Stimulated activated CD4-positive, alpha-beta T cell treated with anti-CD3 and anti-CD28 coated beads, Interleukin-4, amount 100 ng/mL, for 1 hour (primary cell): ENCODE results near the gene ARFGAP3.

Source experiments
- DNase-seq: peaks from one replicate; pipeline ENCODE4 v3.0.0-alpha.2; 2020

ARFGAP3 gene

DNA sequence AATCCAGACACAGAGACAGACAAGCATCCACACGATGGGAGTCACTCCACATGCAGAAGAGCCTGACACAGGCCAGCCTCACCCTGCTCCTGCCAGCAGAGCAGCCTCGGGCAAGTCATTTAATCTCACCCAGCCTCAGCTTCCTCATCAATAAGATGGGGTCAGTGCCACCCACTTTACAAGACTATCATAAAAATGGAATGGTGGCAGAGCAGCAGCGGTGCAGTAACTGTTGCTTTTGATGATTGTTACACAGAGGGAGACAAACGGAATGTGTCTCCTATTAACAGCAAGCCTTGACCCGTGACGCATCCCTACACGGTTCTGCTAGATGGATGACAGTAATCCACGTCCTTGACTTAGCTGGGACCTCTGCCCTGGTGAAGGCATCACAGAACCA lies 26.0 kb upstream of the ARFGAP3 start:
- no peak for DNase-seq

DNA sequence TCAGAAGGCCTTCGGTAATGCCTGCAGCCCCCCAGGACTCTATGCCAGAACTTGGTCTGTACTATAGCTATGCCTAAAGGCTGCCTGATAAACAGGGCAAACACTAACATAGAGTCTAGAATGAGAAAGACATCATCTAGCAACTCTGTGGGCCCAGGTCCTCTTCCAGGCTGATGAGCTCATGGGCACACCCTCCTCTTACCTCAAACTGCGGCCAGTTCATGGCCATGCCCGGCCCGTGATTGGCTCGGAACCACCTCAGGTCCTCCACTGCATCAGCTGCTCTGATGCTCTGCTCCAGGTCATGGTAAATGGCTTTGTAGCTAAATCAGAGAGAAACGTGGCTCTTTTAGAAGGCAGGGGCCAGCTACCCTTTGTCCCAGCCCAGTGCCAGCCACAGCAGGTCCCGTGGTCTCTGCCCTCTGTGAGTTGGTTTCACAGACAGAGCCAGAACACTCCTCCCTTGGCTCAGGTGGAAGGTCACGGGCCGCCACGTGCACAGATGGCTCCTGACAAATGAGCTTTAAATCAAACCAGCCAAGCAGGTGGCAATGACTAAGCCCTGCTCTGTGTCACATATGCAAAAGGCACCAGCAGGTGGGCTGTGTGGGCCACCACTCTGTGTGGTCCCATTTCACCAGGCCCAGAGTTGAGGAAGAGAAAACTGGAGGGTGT lies 25.0 kb upstream of the ARFGAP3 start:
- DNase-seq, result no peak

DNA sequence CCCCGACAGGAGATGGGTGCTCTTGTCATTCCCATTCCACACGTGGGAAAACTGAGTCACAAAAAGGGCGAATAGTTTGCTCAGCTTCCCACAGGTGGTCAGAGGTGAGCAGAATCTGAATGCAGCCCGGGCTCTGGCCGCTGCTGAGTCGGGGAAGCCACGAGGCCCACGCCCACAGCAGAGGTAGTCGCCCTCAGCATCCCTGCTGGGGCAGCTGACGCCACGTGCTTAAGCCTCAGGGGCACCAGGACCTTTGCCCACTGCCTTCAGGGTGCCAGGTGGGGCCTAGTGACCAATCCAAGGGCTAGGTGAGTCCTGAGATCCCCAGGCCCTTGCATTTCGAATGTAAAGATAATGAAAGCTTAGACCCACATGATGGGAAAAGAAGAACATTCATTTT lies 24.2 kb upstream of the ARFGAP3 start:
- no peak for DNase-seq

DNA sequence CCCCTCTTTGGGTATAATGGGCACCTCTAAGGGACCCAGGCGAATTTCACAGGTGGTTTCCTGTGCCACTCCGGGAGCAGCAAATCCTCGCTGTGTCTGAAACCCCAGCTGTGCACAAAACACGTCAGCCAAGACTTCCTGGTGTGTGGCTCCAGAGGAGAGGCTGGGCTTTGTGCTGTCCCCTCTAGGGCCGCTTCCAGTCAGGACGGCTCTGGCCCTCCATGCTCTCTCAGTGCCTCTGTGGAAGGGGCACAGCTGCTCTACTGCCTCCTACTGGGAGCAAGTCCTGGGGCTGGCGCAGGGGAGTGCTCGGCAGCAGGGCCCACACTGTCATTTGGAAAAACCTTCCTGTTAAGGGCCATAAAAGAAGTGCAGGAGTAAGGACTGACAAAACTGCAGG lies 23.7 kb upstream of the ARFGAP3 start:
- DNase-seq, result no peak

DNA sequence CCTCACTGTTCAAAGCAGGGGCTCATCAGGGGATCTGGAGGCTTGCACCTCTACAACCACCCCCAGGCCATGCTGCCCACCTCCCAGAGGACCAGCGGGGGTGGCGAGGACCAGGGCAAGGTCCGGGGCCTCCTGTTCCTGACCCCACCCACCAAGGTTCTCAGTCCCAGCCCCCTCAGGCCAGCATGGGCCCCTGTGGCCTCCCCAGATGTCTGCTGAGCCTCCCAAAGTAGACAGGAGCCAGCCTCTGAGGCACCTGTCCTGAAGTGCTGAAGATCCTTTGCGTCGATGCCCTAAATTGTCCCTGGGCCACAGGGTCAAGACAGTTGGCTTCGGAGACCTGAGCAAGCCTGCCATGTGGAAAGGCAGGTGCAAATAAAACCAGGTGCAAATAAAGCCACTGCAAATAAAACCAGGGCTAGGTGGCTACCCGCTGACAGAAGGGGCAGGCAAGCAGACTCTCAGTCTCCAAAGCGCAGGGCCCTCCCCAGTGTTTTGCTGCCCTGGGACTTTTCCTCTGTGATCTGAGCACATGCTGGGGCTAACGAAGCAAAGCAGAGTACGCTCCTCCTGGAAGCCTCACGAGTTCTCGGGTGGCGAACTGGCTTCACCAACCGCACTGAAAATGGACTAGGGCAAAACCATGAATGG lies 22.4 kb upstream of the ARFGAP3 start:
- no peak for DNase-seq

DNA sequence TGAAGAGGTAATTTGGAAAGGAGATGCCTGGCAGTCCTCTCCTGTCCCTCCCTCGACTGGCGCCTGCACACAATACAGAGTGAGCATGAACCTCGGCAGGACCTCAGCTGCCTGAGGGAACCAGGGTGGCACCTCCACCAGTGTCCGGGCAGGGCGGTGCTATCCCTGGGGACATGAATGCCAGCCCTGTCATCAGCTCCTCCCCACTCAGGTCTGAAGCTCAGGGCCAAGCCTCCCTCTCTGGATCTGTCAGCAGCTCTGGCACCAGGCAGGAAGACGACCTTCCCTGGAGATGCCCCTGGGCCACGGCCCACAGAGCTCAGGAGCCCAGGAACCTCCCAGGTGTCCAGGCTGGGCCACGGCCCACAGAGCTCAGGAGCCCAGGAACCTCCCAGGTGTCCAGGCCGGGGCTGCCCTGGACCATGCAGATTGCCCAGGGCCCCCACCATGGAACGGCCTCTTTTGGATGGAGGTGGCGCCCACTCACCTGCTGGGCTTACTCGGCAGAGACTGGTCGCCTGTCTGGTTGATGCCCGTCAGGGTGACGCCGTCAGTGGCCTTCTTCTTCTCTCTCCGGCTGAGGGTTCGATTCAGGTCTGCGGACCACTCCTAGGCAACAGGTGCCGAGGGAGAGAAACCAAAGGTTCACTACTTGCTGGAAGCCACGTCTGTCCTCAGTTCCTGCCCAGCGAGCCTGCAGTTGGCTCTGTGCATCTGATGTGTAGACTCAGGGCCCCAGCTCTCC lies 21.7 kb upstream of the ARFGAP3 start:
- no peak for DNase-seq

DNA sequence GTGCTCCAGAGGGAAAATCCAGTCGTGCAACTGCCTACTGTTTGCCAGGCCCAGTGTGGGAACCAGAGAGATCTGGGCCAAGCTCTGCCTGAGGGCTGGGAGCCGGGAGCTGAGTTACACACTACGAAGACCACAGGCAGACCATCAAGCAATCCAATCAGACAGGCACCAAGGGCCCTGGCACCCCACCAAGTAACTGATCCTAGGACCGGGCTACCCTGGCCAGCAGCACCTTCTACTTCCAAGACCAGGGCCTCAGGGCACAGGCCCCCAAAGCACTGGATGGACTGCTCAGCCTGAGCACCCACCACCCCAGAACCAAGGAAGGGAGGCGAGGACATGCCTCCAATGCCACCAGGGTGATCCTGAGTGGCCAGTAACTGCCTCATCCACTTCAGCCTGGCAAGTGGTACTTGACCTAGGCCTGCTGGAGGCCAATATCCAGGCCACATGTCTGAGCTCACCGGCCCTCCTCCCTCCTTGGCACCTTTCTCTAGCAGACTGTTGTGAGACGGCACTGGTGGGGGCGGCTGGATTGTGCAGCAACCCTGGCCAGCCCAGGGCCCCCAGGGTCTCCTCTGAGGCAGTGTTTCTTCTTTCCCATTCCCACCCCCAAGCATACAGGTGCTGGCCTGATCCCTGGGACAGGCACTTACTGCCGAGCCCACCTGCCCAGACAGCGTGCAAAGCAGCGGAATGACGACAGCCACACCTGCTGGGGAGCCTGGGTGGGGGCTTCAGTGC lies 20.7 kb upstream of the ARFGAP3 start:
- no peak for DNase-seq

DNA sequence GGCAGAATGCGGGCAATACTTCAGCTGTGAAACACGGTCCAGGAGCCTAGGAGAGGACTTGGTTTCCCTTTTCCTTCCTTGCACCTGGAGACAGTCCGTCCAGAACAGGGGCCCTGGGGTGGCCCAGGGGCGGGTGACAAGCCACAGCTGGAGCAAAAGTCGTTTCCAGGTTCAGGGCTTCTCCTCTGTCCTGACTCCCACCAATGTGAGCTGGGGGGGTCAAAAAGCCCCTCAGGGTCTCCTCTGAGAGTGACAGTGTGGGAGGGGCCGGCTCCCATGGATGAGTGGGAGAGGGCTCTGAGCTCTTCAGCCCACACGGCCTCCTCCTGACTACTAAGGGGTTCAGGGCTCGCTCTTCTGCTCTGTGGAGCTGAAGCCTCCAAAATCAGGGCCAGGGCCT lies 20.1 kb upstream of the ARFGAP3 start:
- DNase-seq, result no peak

DNA sequence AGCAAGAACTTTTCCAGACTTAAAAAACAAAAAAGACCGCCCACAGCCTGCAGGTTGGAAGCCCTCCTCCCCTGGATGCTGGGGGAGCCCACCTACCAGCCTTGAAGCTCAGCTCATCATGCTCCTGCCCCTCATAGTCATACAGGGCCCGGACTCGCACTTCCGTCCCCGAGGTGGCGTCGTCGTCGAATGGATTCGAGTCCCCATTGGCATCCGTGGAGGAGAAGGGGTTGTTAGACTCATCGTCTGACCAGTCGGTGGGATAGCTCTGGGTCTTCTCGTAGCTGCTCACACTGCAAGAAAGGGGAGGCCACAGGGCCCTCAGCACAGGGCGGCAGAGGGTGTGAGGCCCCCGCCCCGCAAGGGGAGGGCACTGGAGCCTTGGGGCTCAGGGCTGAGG lies 19.0 kb upstream of the ARFGAP3 start:
- DNase-seq, result no peak

DNA sequence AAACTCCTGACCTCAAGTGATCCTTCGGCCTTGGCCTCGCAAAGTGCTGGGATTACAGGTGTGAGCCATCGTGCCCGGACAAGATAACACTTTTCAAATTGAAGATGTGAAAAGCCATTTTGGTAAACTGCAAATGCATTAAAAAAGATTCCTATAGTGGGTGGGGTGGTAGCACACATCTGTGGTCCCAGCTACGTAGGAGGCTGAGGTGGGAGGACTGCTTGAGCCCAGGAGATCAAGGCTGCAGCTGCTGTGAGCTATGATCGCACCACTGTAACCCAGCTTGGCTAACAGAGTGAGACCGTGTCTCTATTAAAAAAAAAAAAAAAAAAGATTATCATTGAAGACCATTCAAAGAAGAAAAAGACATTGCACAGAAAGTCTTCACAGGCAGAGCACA lies 16.9 kb upstream of the ARFGAP3 start:
- DNase-seq, result no peak

DNA sequence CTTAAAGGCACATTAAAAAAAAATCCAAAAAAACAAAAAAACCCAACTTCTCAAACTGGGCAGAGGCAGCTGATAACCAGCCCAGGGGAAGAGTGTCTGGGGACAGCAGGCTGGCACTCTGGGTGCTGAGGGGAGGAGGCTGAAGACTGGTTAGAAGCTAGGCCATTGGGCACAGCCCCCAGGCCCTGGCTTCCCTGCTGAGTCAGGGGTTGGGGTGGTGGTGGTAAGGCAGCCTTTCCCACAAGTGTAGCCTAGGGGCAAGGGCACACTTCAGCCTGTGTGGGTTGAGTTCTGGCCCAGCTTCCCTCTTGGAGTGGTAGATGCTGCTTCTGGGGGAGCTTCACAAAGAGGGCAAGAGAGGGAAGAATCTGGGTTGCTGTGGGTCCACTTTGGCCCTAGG lies 16.3 kb upstream of the ARFGAP3 start:
- no peak for DNase-seq

DNA sequence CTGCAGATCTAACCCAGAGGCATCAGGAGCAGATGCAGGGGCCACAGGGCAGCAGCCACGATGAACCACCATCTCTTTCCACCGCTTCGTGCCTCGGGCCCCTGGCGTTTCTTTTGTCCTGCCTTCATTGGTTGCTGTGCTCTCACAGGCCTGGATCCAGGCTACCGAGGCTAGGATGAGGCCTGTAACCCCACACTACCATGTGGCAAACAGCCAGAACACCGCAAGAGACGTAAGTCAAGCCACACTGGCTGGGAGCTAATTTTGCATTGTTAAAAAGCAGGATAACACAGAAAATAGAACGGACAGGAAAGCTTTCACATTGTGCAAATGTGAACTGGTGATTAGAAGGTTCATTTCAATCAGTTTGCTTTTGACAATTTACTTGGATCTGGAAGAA lies 15.7 kb upstream of the ARFGAP3 start:
- DNase-seq, result no peak

DNA sequence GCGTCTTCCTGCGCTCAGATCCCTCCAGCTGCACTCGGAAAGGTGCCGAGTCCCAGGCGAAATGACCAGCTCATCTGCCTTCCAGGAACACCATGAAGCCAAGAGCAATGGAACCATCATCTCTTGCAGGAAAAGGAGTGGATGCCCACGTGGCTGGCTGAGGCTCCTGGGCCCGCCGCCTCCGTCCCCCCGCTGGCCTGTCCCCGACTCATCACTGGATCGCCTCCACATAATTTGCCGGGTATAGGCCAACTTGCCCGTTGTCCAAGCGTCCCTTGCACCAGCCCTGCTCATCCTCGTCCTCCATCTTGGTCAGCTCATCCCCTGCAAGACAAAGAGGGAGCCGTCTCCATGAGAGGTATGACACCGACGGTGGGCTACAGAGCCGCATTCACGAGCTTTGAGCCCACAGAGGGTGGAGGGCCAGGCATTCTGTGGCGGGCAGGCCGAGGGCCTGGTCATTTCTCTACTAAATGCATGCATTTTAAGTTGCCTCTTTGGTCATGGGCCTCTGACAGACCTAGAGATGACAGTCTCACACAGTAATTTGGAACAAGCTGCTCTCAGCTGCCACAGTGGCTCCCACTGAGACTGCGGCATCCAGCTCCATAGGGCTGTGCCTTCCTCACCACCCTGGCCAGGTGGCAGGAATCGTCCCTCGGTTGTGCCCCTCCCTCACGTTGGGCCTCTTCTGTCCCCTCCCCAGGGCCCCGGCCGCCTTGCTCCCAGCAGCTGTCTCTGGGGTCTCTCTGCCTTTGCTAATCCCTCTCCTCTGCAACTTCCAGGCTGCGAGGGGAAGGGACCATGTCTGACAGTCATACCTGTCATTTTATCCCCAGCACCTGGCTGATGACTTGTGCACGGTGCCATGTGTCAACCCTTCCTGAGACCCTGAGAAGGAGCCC lies 14.3 kb upstream of the ARFGAP3 start:
- no peak for DNase-seq

DNA sequence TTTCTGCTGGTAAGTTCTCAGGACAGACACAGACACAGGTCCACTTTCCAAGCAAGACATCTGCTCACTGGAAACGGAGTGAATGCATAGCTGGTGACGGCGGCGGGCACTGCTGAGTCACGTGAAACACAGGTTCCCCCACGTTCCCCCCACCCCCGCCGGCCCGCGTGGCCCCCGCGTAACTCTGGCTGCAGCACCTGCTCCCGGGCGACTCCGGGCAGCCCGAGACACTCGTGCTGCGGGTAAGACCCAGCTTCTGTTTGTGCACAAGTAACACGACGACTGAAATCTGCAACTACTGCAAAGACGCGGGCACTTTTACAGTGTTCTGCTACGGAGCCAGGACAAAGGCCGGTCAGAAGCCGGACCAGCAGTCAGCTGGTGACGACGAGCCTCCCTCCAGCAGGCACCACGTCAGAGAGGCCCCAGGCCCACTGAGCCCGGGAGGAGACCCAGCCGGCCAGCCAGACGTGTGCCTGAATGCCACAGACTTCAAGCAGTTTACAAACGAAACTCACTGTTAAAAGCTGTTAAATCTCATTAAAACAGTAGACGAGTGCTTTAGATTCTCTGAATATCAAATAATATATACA lies 12.9 kb upstream of the ARFGAP3 start:
- no peak for DNase-seq

DNA sequence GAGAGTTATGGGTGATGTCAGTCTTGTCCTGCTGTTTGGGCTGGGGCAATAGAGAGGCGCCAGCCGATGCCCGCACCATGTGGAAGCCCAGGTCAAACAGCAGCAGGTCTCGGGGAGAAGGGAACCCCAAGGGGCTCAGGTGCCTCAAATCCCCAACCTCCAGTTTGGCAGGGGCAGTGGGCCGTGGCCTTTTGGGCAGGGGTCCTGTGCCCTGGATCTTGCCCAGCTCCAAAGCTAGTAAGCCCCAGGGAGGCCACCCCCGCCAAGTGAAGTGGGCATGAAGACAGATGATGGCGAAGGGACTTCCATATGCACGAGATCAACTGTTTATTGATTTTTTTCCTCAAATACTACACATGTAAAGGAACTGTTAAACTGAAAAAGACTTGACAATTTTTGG lies 12.4 kb upstream of the ARFGAP3 start:
- DNase-seq, result no peak

DNA sequence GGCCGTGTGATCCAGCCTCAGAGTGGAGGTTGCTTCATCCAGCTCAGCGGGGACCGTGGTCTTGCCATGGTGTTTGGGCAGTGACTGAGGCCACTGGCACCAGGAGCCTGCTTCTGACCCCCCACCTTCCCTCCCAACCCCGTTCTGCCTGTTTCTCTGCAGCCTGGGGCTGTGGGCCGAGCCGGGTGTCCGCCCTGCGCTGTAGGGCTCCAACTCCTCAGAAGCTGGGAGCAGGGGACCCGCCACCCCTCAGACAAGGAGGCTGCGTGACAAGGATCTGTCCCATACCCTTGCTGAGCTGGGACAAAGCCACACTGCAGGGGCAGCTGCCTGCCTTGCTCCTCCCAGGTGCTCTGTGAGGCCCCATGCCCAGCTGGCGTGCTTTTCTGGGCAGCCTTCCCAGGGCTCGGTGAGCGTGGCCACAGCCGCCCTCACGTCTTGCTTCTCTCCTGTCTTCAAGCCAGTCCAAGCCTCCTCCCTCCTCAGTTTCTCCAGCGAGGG lies 11.7 kb upstream of the ARFGAP3 start:
- no peak for DNase-seq

DNA sequence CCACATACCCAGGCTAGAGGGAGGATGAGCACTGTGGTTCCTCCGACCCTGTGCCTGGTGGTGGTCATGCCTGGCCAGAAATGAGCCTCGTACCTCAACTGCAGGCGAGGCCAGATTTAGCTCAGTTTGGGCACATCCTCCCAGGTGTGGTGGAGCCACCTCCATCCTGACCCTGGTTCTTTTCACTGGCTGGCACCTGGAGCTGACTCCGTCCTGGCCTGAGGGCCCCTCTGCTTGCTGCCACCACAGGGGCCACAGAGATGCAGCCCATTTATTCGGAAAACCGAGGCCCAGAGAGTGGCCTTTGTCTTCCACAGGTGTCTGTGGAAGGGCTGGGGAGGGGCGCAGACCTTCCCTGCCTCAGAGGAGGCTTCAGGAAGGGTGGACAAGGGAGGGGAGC lies 9.0 kb upstream of the ARFGAP3 start:
- DNase-seq, result no peak

DNA sequence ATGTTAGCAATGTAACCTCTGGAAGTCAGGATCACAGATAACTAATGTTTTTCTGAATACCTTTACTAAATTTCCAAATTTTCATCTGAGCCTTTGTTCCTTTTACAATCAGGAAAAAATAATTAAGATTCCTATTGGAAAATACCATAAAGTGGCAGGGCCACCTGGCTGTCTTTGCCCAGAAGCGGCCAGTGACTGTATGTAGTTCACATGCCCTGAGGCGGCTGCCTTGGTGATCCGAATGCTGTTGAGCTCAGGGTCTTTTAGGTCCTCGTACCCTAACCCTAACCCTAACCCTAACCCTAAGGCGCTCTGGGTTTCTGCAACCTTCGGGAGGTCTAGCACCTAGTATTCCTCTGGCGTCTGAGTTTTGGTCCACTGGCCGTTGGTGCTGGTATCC lies 8.5 kb upstream of the ARFGAP3 start:
- no peak for DNase-seq

DNA sequence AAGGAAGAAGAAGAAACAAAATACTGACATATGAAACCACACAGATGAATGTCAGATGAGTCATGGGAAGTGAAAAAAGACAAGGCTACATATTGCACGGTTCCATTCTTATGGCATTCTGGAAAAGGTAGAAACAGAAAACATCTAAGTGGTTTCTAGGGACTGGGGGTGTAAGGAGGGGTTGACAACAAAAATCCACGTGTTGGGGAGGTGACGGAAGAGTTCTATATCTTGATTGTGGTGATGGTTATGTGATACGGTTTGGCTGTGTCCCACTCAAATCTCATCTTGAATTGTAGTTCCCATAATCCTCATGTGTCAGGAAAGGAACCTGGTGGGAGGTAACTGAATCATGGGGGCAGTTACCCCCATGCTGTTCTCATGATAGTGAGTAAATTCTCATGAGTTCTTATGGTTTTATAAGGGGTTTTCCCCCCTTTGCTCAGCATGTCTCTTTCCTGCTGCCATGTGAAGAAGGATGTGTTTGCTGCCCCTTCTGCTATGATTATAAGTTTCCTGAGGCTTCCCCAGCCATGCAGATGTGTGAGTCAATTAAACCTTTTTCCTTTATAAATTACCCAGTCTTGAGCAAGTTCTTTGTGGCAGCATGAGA lies 6.4 kb upstream of the ARFGAP3 start:
- DNase-seq, result peak; percentile 6

DNA sequence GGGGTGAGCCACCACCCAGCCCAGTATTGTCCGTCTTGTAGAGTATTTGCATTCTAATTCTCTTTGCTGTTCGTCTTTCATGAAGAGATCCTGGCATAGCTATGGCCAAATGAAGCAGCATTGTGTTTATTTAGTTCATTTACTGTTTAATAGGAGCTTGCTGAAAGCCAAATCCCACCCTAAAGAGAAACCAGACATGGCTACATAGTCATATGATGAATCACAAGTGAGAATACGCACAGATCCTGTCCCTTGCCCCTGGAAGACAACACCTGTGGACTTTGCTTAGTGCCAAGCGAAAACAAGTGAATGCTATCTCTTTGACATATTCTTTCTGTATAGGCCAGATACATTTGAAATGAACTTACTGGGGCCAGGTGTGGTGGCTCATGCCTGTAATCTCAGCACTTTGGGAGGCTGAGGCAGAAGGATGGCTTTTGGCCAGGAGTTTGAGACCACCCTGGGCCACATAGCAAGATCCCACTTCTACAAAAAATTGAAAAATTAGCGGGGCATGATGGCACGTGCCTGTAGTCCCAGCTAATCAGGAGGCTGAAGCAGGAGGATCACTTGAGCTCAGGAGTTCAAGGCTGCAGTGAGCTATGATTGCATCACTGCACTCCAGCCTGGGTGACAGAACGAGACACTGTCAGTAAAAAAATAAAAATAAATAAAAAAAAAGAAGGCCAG lies 5.1 kb upstream of the ARFGAP3 start:
- no peak for DNase-seq

DNA sequence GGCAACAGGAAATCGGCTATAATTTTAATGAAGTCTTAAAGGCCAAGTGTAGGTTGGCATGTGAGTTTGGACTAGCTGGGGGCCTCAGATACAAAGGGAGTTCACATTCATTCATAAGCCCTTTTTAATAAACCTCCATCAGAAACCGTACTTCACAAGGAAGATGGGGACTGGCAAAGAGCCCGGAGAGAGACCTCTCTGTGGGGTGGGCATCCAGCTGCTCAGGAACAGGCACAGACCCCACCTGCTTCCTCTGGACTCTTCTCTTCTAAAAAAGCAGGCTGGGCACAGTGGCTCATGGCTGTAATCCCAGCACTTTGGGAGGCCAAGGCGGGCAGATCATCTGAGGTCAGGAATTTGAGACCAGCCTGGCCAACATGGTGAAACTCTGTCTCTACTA lies 3.9 kb upstream of the ARFGAP3 start:
- DNase-seq, result no peak
